ENCODE measurements around the gene EIF2B5. TPM values are rescaled to one million over a fixed set of nuclear protein-coding genes. Genes with fewer than 3 reads are reported as not detected.

Gene EIF2B5
- total and polyA plus RNA-seq, 9 of the 15 experiments (the other 6 are each of a cell fraction or from before 2014, with no cell fraction given), result 19.1 to 92.4 (median 74.0) TPM

DNA sequence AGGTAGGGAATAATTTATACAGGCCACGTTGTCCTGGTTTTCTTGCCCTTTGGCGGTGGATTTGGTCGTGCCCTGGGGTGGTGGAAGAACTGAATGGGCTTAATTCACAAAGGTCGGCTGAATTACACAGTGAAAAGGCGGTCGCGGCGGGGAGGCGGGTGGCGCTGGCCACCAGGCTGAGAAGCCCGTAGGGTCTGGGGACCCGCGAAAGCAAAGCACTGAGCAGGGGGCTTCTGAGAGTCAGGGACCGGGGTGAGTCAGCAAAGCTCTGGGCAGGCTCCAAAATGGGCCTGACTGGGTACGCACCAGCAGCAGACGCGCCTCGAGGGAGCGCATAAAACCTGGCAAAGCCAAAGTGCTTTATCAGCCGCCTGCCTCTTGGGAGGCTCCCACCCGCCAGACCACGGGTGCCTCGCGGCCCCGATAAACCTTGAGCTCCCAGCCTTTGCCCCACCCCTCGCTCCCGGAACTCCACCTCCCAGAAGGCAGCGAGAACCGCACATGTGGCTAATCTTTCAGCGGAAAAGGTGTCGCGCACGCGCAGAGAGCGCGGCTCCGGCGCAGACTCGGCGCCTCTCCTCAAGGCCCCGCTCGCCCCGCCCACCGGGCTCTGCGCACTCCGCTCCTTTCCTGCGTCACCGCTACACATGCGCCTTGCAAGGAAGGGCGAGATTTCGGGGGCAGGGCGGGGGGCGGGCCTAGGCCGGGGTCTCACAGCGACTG lies 50.5 kb downstream of the EIF2B5 start (continued):
- TF ChIP-seq SRF (CRISPR knock-in tag; IDR thresholded peaks at IDR 0.05) (peak in 1 of 2 experiments; percentile 44; a peak in 3 of 4 replicates), ZNF384 (IDR thresholded peaks at IDR 0.05; ENCODE audit: low read depth, low read length) (peak; percentile 69; the same call in 1 of the 2 replicates), ARID1B (IDR thresholded peaks at IDR 0.05) (peak; percentile 90), ZBTB8A (IDR thresholded peaks at IDR 0.05; ENCODE audit: partially characterized antibody) (no peak), THRB (CRISPR knock-in tag; conservative IDR thresholded peaks at IDR 0.05) (peak; percentile 44; the same call in 1 of the 2 replicates), NRF1 (conservative IDR thresholded peaks at IDR 0.05 in 1 of 2, IDR thresholded peaks at IDR 0.05 in 1 of 2) (peak; percentile 100), PHTF2 (CRISPR knock-in tag; IDR thresholded peaks at IDR 0.05) (no peak), NR1H2 (CRISPR knock-in tag; IDR thresholded peaks at IDR 0.05) (no peak), ZBTB17 (CRISPR knock-in tag; IDR thresholded peaks at IDR 0.05) (peak; percentile 56; the same call in 1 of the 2 replicates), GATAD2A (IDR thresholded peaks at IDR 0.05) (0 out of 2 replicates have a peak, but pooled peaks have one; percentile 65), NR3C1 (CRISPR knock-in tag; IDR thresholded peaks at IDR 0.05) (no peak), PTRF (tag; IDR thresholded peaks at IDR 0.05) (no peak), POLR2AphosphoS2 (IDR thresholded peaks at IDR 0.05; ENCODE audit: low read length) (peak; percentile 95), SRSF1 (IDR thresholded peaks at IDR 0.05; ENCODE audit: low read depth, low read length) (no peak), MEF2A (IDR thresholded peaks at IDR 0.05; ENCODE audit: control insufficient read depth, low read depth, low read length) (no peak), HNRNPK (IDR thresholded peaks at IDR 0.05; ENCODE audit: low read depth, low read length, poor library complexity, severe bottlenecking) (no peak), RHOXF2B (CRISPR knock-in tag; conservative IDR thresholded peaks at IDR 0.05) (no peak)
- TF ChIP-seq, protein P1, sequence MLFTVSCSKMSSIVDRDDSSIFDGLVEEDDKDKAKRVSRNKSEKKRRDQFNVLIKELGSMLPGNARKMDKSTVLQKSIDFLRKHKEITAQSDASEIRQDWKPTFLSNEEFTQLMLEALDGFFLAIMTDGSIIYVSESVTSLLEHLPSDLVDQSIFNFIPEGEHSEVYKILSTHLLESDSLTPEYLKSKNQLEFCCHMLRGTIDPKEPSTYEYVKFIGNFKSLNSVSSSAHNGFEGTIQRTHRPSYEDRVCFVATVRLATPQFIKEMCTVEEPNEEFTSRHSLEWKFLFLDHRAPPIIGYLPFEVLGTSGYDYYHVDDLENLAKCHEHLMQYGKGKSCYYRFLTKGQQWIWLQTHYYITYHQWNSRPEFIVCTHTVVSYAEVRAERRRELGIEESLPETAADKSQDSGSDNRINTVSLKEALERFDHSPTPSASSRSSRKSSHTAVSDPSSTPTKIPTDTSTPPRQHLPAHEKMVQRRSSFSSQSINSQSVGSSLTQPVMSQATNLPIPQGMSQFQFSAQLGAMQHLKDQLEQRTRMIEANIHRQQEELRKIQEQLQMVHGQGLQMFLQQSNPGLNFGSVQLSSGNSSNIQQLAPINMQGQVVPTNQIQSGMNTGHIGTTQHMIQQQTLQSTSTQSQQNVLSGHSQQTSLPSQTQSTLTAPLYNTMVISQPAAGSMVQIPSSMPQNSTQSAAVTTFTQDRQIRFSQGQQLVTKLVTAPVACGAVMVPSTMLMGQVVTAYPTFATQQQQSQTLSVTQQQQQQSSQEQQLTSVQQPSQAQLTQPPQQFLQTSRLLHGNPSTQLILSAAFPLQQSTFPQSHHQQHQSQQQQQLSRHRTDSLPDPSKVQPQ (CRISPR knock-in tag; IDR thresholded peaks at IDR 0.05; ENCODE audit: borderline replicate concordance), result no peak
- TF ChIP-seq, protein P2, sequence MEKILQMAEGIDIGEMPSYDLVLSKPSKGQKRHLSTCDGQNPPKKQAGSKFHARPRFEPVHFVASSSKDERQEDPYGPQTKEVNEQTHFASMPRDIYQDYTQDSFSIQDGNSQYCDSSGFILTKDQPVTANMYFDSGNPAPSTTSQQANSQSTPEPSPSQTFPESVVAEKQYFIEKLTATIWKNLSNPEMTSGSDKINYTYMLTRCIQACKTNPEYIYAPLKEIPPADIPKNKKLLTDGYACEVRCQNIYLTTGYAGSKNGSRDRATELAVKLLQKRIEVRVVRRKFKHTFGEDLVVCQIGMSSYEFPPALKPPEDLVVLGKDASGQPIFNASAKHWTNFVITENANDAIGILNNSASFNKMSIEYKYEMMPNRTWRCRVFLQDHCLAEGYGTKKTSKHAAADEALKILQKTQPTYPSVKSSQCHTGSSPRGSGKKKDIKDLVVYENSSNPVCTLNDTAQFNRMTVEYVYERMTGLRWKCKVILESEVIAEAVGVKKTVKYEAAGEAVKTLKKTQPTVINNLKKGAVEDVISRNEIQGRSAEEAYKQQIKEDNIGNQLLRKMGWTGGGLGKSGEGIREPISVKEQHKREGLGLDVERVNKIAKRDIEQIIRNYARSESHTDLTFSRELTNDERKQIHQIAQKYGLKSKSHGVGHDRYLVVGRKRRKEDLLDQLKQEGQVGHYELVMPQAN (IDR thresholded peaks at IDR 0.05; ENCODE audit: borderline replicate concordance), result no peak; the same call in 1 of the 2 replicates
